Small intestine (tissue), 7 donors: ENCODE measurements around the gene DNMT3A. TPM values are rescaled to one million over a fixed set of nuclear protein-coding genes. Genes with fewer than 3 reads are reported as not detected.
"Not testable (repeated sequence)": the region's sequence is repeated elsewhere in the genome, so short reads cannot be mapped to it uniquely, and the experiment has no call there.

Experiments used
- DNase-seq, 2 donors: peaks; one replicate each; pipeline versions ENCODE4 v3.0.0 to v3.0.0-alpha.2; 2013
- FAIRE-seq: peaks from 2 replicates; lab custom pipeline; 2012; peaks lifted over from hg19 to GRCh38; lab: Jason Lieb, UNC
- H3K27ac ChIP-seq, 3 donors: one replicate each; pipeline ENCODE4 v1.5.1; 2013; ENCODE audit warnings: low read length in 2 of 3, mild to moderate bottlenecking in 2 of 3, control low read depth in 1 of 3, inconsistent platforms in 1 of 3, low read depth in 1 of 3, moderate library complexity in 1 of 3
- H3K27me3 ChIP-seq, 3 donors: one replicate each; pipeline ENCODE4 v1.6.1; 2013; ENCODE audit warnings: low read length in 3 of 3, inconsistent platforms in 1 of 3; ENCODE audit not compliant: control insufficient read depth in 3 of 3, insufficient read depth in 3 of 3
- H3K36me3 ChIP-seq, 3 donors: one replicate each; pipeline ENCODE4 v1.6.1; 2013; ENCODE audit warnings: low read length in 3 of 3, inconsistent platforms in 1 of 3, low read depth in 1 of 3, mild to moderate bottlenecking in 1 of 3, moderate library complexity in 1 of 3; ENCODE audit not compliant: control insufficient read depth in 3 of 3, insufficient read depth in 2 of 3
- H3K4me1 ChIP-seq, 3 donors: one replicate each; pipeline ENCODE4 v1.6.1; 2013; ENCODE audit warnings: low read length in 2 of 3, inconsistent platforms in 1 of 3, low read depth in 1 of 3, mild to moderate bottlenecking in 1 of 3, moderate library complexity in 1 of 3; ENCODE audit not compliant: control insufficient read depth in 3 of 3, insufficient read depth in 2 of 3
- H3K4me3 ChIP-seq, 3 donors: one replicate each; pipeline ENCODE4 v1.5.1; 2013; ENCODE audit warnings: low read length in 3 of 3, control low read depth in 1 of 3, inconsistent platforms in 1 of 3, low read depth in 1 of 3, mild to moderate bottlenecking in 1 of 3, moderate library complexity in 1 of 3
- H3K9me3 ChIP-seq, 2 donors: one replicate each; pipeline ENCODE4 v1.6.1; 2013; ENCODE audit warnings: low read depth in 1 of 2, low read length in 1 of 2; ENCODE audit not compliant: control insufficient read depth in 2 of 2, insufficient read depth in 1 of 2
- WGBS, 3 donors: extraction: QIAGEN DNeasy Blood & Tissue Kit; methylation state at CpG; one replicate each; pipeline ENCODE4 v1.1.7; 2013; 5-methylcytosine and 5-hydroxymethylcytosine counted together
- polyA plus RNA-seq, 4 donors: library from polyadenylated mRNA; stranded (reverse) in 3 of 4; unstranded in 1 of 4; fragments of 200-250 nt in 3 of 4; fragments of 120-200 nt in 1 of 4; gene quantifications; one replicate each; pipeline versions ENCODE4 v1.2.1 to v1.2.3, GENCODE V29; 2013
- donor health status: healthy with polysubstance abuse.
- donor health status: control.
- donor health status: control.
- donor health status: Bipolar disorder and iron deficiency.
- donor health status: healthy.

DNMT3A gene
- polyA plus RNA-seq, 4 donors: 3.4 to 51.2 (median 9.7) TPM

DNA sequence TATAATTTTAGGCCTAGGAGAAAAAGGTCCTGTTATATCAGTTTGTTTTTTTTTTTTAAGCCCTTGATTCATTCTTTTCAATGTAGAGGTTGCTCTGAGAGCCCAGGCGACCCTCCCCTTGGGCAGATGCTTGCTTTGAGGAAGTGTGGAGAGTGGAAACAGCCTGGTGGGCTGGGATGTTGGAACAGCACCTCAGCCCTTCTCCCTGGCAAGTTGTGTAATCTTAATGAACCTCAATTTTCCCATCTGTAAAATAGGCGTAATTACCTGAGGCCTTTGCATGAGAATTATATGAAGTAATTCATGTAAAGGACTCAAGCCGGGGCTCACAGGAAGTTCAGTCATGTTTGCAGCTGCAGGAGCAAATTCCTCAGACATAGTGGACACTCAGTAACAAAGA, 123.6 kb downstream of the DNMT3A start:
- FAIRE-seq: no peak
- H3K4me1 ChIP-seq: no peaks in the 10 kb centered on the region
- no peaks in the 10 kb centered on the region for H3K27me3 ChIP-seq
- WGBS, 3 donors: 91 to 97% (median 91%) methylated on average over 3 of the region's 3 CpGs
- no peak overlapping the region for H3K27ac ChIP-seq
- H3K36me3 ChIP-seq: no peaks in the 10 kb centered on the region
- no peaks in the 10 kb centered on the region for H3K9me3 ChIP-seq
- no peak overlapping the region for H3K4me3 ChIP-seq
- DNase-seq: no peak

- 2 to 7% (median 4%) methylated on average over 55 to 71 of the region's 71 CpGs for WGBS, 3 donors
Observed at GRCh38 chr2:25215948-25216679, 125.6 kb downstream of the DNMT3A start.

GRCh38 chr2:25215232-25215631, 126.5 kb downstream of the DNMT3A start:
- peaks cover 0 to 1% (median 0%) of the 10 kb centered on the region in 3 donors for H3K4me1 ChIP-seq
- FAIRE-seq: no peak
- no peak for DNase-seq
- no peaks in the 10 kb centered on the region for H3K36me3 ChIP-seq
- H3K27me3 ChIP-seq: peaks cover 0 to 2% (median 0%) of the 10 kb centered on the region in 3 donors
- peak overlapping the region in 1 of 3 donors; percentile 34 for H3K4me3 ChIP-seq
- H3K27ac ChIP-seq: peak overlapping the region in 2 of 3 donors; percentile 73 to 77
- 66 to 67% (median 67%) methylated on average over 5 of the region's 5 CpGs for WGBS, 3 donors
- no peaks in the 10 kb centered on the region for H3K9me3 ChIP-seq

More at GRCh38 chr2:25215948-25216679, 125.6 kb downstream of the DNMT3A start:
- H3K4me3 ChIP-seq: peak overlapping the region in 2 of 3 donors; percentile 32 to 57
- no peaks in the 10 kb centered on the region for H3K9me3 ChIP-seq
- peaks cover 0 to 2% (median 0%) of the 10 kb centered on the region in 3 donors for H3K27me3 ChIP-seq
- DNase-seq (peak; percentile 59 to 92), FAIRE-seq (no peak)
- H3K36me3 ChIP-seq: no peaks in the 10 kb centered on the region
- H3K27ac ChIP-seq: peak overlapping the region; percentile 2 to 77 (median 73)
- no peaks in the 10 kb centered on the region for H3K4me1 ChIP-seq

GRCh38 chr2:25213229-25213628, 128.5 kb downstream of the DNMT3A start:
- Histone ChIP-seq H3K4me3 (no peak overlapping the region), H3K27ac (no peak overlapping the region), H3K4me1 (peaks cover 0 to 2% (median 0%) of the 10 kb centered on the region in 3 donors), H3K36me3 (no peaks in the 10 kb centered on the region), H3K9me3 (no peaks in the 10 kb centered on the region), H3K27me3 (peaks cover 0 to 2% (median 0%) of the 10 kb centered on the region in 3 donors)
- no peak for FAIRE-seq
- WGBS, 3 donors: 66 to 73% (median 72%) methylated on average over 8 of the region's 8 CpGs
- DNase-seq: no peak

GRCh38 chr2:25210923-25211322, 130.8 kb downstream of the DNMT3A start:
- H3K27ac ChIP-seq, DNase-seq, FAIRE-seq, H3K9me3 ChIP-seq, H3K4me1 ChIP-seq, H3K27me3 ChIP-seq, H3K36me3 ChIP-seq, H3K4me3 ChIP-seq: not testable (repeated sequence)
- 91 to 93% (median 93%) methylated on average over 6 of the region's 6 CpGs for WGBS, 3 donors

GRCh38 chr2:25207078-25207545, 134.6 kb downstream of the DNMT3A start:
- H3K4me3 ChIP-seq: no peak overlapping the region
- H3K27me3 ChIP-seq: peaks cover 0 to under 1% (median 0%) of the 10 kb centered on the region in 3 donors
- DNase-seq (no peak), FAIRE-seq (no peak)
- H3K4me1 ChIP-seq: peaks cover 0 to 2% (median 0%) of the 10 kb centered on the region in 3 donors
- no peaks in the 10 kb centered on the region for H3K36me3 ChIP-seq
- WGBS, 3 donors: 64 to 83% (median 80%) methylated on average over 5 of the region's 5 CpGs
- no peaks in the 10 kb centered on the region for H3K9me3 ChIP-seq
- no peak overlapping the region for H3K27ac ChIP-seq

DNA sequence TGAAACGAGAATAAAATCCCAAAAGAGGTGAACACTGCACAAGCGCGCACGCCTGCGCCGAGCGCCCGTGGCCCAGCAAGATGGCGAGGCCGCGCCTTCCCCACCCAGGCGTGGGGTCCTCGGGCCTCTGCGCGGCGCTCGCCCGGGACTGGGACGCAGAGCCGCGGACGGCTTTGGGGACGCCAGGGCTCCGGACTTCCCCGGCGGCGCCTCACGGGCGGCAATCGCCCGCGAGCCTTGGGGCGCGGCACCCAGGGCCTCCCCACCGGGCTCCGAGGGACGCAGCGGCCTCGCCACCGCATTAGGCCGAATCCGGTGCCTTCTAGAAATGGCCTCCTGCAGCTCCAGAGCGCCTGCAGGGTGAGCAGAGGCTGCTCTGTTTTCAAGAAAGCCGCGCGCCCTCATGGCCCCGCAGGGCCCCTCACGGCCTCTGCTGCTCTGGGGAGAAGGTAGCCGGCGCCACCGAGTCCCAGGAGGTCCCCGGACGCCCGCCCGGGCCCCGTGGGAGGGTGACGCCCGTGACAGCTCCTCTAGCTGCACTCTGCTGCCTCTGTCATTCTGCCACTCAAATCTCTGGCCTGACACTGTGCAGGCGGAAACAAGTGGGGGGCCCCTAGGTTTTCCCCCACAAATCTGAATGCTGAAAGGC, 137.4 kb downstream of the DNMT3A start:
- Histone ChIP-seq H3K27me3 (no peaks in the 10 kb centered on the region), H3K27ac (peak overlapping the region in 2 of 3 donors; percentile 4 to 38), H3K36me3 (no peaks in the 10 kb centered on the region), H3K9me3 (no peaks in the 10 kb centered on the region), H3K4me3 (peak overlapping the region in 1 of 3 donors; percentile 29), H3K4me1 (no peaks in the 10 kb centered on the region)
- no peak for FAIRE-seq
- WGBS, 3 donors: 26 to 42% (median 35%) methylated on average over 48 to 59 of the region's 59 CpGs
- peak in 1 of 2 donors; percentile 56 for DNase-seq

GRCh38 chr2:25202275-25202674, 139.4 kb downstream of the DNMT3A start:
- Histone ChIP-seq H3K4me3 (no peak overlapping the region), H3K4me1 (no peaks in the 10 kb centered on the region), H3K27me3 (no peaks in the 10 kb centered on the region), H3K9me3 (no peaks in the 10 kb centered on the region), H3K36me3 (no peaks in the 10 kb centered on the region), H3K27ac (no peak overlapping the region)
- 71 to 86% (median 78%) methylated on average over 11 of the region's 11 CpGs for WGBS, 3 donors
- DNase-seq (no peak), FAIRE-seq (no peak)
